HCT116 (cell line): Measurements from ENCODE around the gene RGS12. TPM values are rescaled to one million over a fixed set of nuclear protein-coding genes. Genes with fewer than 3 reads are reported as not detected.

Experiments used
- ATAC-seq: fragments of 200-7000 bp; cut with Tn5 transposase; 2 replicates; pipeline ENCODE4 v1.9.1; 2020; ENCODE audit warnings: mild to moderate bottlenecking, moderate library complexity
- BruUV-seq: library from RNA; stranded (reverse); fragments of 400-500 nt; replicated peaks from 2 replicates; lab custom pipeline; 2021; lab: Mats Ljungman, UMichigan
- CTCF ChIA-PET: fragments of 300-600 bp; sonication (Branson Sonifier 250); formaldehyde crosslinking; loops from one replicate; lab custom pipeline; 2021; ENCODE audit warnings: antibody characterized with exemption; lab: Charles Lee
- POLR2A ChIA-PET: fragments of 300-600, 350-600 bp; sonication (Branson Sonifier 250); formaldehyde crosslinking; loops from one replicate; lab custom pipeline; 2021; ENCODE audit warnings: antibody characterized with exemption; lab: Charles Lee
- RAD21 ChIA-PET, 2 experiments: fragments of 300-600 bp; sonication (Branson Sonifier 250); formaldehyde crosslinking; loops; one replicate each; lab custom pipeline; 2023; ENCODE audit warnings: low total read pairs in 2 of 2; ENCODE audit not compliant: uncharacterized antibody in 2 of 2, unreplicated experiment in 2 of 2, low non-redundant PET in 1 of 2; lab: Charles Lee
- DNase-seq: peaks from one replicate; pipeline ENCODE4 v3.0.0-alpha.2; 2010; ENCODE audit warnings: low read depth, low spot score
- H2AFZ ChIP-seq: fragments of 200-600 bp; shearing (Covaris generic), sonication (generic); 2 replicates; pipeline ENCODE4 v1.6.1; 2017; ENCODE audit warnings: low read depth, mixed run types, mixed read lengths, antibody characterized with exemption, low read length; ENCODE audit not compliant: poor library complexity, severe bottlenecking
- H3K27ac ChIP-seq: 2 replicates; pipeline ENCODE4 v1.5.1; 2012; ENCODE audit warnings: low read depth, low read length
- H3K27me3 ChIP-seq: fragments of 200-600 bp; sonication (generic); 2 replicates; pipeline ENCODE4 v1.6.1; 2016; ENCODE audit warnings: mixed run types, low read length, mixed read lengths; ENCODE audit not compliant: insufficient read depth
- H3K36me3 ChIP-seq, 2 experiments: fragments of 200-500 bp in 1 of 2; fragments of 200-600 bp in 1 of 2; sonication (Bioruptor generic) in 1 of 2; sonication (generic) in 1 of 2; 2 replicates each; pipeline versions ENCODE4 v1.5.1 to v1.6.1; 2014 to 2016; ENCODE audit warnings: low read length in 2 of 2, inconsistent platforms in 1 of 2, mixed read lengths in 1 of 2, mixed run types in 1 of 2; ENCODE audit not compliant: insufficient read depth in 2 of 2, control insufficient read depth in 1 of 2
- H3K4me1 ChIP-seq, 2 experiments: fragments of 200-600 bp in 1 of 2; sonication (generic) in 1 of 2; 2 replicates each; pipeline versions ENCODE4 v1.5.1 to v1.6.1; 2012 to 2017; ENCODE audit warnings: low read length in 2 of 2, inconsistent platforms in 1 of 2, mild to moderate bottlenecking in 1 of 2, mixed read lengths in 1 of 2, mixed run types in 1 of 2, moderate library complexity in 1 of 2; ENCODE audit not compliant: insufficient read depth in 2 of 2, control insufficient read depth in 1 of 2
- H3K4me2 ChIP-seq: fragments of 200-600 bp; sonication (generic); 2 replicates; pipeline ENCODE4 v1.6.1; 2017; ENCODE audit warnings: mixed run types, low read length, mixed read lengths
- H3K4me3 ChIP-seq, 2 experiments: fragments of 200-600 bp in 1 of 2; sonication (generic) in 1 of 2; replicated peaks in 1 of 2; 2 replicates each; pipeline ENCODE4 v1.5.1; 2011 to 2016; ENCODE audit warnings: low read length in 2 of 2, control low read depth in 1 of 2, low read depth in 1 of 2, mild to moderate bottlenecking in 1 of 2, mixed read lengths in 1 of 2, mixed run types in 1 of 2
- H3K79me2 ChIP-seq: fragments of 200-600 bp; sonication (generic); 2 replicates; pipeline ENCODE4 v1.6.1; 2017; ENCODE audit warnings: mild to moderate bottlenecking, mixed run types, low read length, moderate library complexity, mixed read lengths; ENCODE audit not compliant: insufficient read depth
- H3K9ac ChIP-seq: fragments of 200-600 bp; sonication (generic); 2 replicates; pipeline ENCODE4 v1.6.1; 2016; ENCODE audit warnings: low read length, mixed read lengths
- H3K9me2 ChIP-seq: fragments of 200-600 bp; sonication (generic), shearing (Covaris generic); 2 replicates; pipeline ENCODE4 v1.6.1; 2017; ENCODE audit warnings: mixed run types, mild to moderate bottlenecking, moderate library complexity; ENCODE audit not compliant: insufficient read depth
- H3K9me3 ChIP-seq, 2 experiments: fragments of 200-500 bp in 1 of 2; fragments of 200-600 bp in 1 of 2; sonication (Bioruptor generic) in 1 of 2; sonication (generic) in 1 of 2; 2 replicates each; pipeline ENCODE4 v1.6.1; 2014 to 2017; ENCODE audit warnings: low read length in 2 of 2, mixed read lengths in 2 of 2, inconsistent platforms in 1 of 2, low read depth in 1 of 2, mild to moderate bottlenecking in 1 of 2, mixed run types in 1 of 2, moderate library complexity in 1 of 2; ENCODE audit not compliant: control insufficient read depth in 1 of 2, insufficient read depth in 1 of 2
- H4K20me1 ChIP-seq: fragments of 200-600 bp; sonication (generic), shearing (Covaris generic); 2 replicates; pipeline ENCODE4 v1.6.1; 2017; ENCODE audit warnings: mixed run types, mild to moderate bottlenecking, moderate library complexity; ENCODE audit not compliant: insufficient read depth
- ATF3 ChIP-seq: IDR thresholded peaks from 2 replicates; pipeline ENCODE4 v1.6.1; 2012
- CBX3 ChIP-seq: IDR thresholded peaks from 2 replicates; pipeline ENCODE4 v1.6.1; 2012; ENCODE audit warnings: low read depth
- CEBPB ChIP-seq: IDR thresholded peaks from 2 replicates; pipeline ENCODE4 v1.6.1; 2012; ENCODE audit warnings: low read depth
- EGR1 ChIP-seq: IDR thresholded peaks from 2 replicates; pipeline ENCODE4 v1.6.1; 2012; ENCODE audit warnings: low read depth
- EZH2 ChIP-seq: fragments of 200-600 bp; sonication (generic); IDR thresholded peaks from 2 replicates; pipeline ENCODE4 v1.6.1; 2017; ENCODE audit warnings: antibody characterized with exemption, mixed run types
- EZH2phosphoT487 ChIP-seq: fragments of 200-600 bp; IDR thresholded peaks from 2 replicates; pipeline ENCODE4 v1.6.1; 2018; ENCODE audit warnings: antibody characterized with exemption, borderline replicate concordance
- JUND ChIP-seq: IDR thresholded peaks from 2 replicates; pipeline ENCODE4 v1.6.1; 2012
- POLR2A ChIP-seq: IDR thresholded peaks from 2 replicates; pipeline ENCODE4 v1.7.0; 2011; ENCODE audit warnings: borderline replicate concordance; ENCODE audit not compliant: insufficient read depth, insufficient read length; ENCODE audit errors: extremely low read depth
- SIN3A ChIP-seq: IDR thresholded peaks from 2 replicates; pipeline ENCODE4 v1.6.1; 2012; ENCODE audit warnings: low read depth
- SP1 ChIP-seq: IDR thresholded peaks from 2 replicates; pipeline ENCODE4 v1.6.1; 2012; ENCODE audit warnings: low read depth
- SRF ChIP-seq: IDR thresholded peaks from 2 replicates; pipeline ENCODE4 v1.6.1; 2012; ENCODE audit warnings: low read depth
- YY1 ChIP-seq: IDR thresholded peaks from 2 replicates; pipeline ENCODE4 v1.6.1; 2011; ENCODE audit warnings: low read length, low read depth, moderate library complexity, mild to moderate bottlenecking; ENCODE audit not compliant: insufficient replicate concordance; ENCODE audit errors: extremely low read depth
- ZBTB33 ChIP-seq: IDR thresholded peaks from 2 replicates; pipeline ENCODE4 v1.6.1; 2011; ENCODE audit warnings: mild to moderate bottlenecking, low read length, moderate library complexity; ENCODE audit not compliant: insufficient replicate concordance; ENCODE audit errors: extremely low read depth
- ZNF274 ChIP-seq: fragments of 200-500 bp; sonication (Bioruptor generic); IDR thresholded peaks from 2 replicates; pipeline ENCODE4 v1.6.1; 2014; ENCODE audit warnings: mild to moderate bottlenecking, low read depth, low read length, inconsistent platforms
- intact Hi-C: fragments of 100-400 bp; cut with micrococcal nuclease; formaldehyde crosslinking; loops from 2 replicates; pipeline ENCODE4 v1.10.0; 2022
- total RNA-seq: library from RNA; stranded (reverse); gene quantifications from one replicate; pipeline ENCODE4 v1.2.1, GENCODE V29; 2021; ENCODE audit not compliant: unreplicated experiment
- TF ChIP-seq, protein P1 (sequence below): IDR thresholded peaks from 2 replicates; pipeline ENCODE4 v1.6.1; 2012; ENCODE audit warnings: low read depth
- TF ChIP-seq, protein P2 (sequence below): IDR thresholded peaks from 2 replicates; pipeline ENCODE4 v1.6.1; 2012

RGS12 gene
- total RNA-seq, 1 experiment from 2014 or later = 22.2 TPM

DNA sequence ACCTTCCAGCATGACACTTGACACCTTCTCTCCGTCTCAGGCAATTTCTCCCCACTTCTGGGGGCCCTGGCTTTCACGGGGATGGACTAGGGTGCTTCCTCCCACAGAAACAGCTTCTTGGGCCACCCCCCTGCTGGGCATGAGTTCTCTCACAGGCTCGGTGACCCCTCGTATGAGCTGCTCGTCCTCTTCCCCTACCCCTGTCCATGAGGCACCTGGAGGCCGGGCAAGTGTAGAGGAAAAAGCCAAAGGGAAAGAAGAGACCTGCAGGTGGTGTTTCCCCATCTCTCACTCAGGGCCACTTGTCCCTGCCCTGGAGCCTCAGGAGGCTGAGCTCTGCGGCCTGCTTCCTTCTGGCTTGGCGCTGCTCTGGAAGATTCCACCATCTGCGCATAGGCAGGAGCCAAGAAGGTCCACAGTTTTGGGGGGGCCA is 1.9 kb upstream of the RGS12 start:
- H4K20me1 ChIP-seq = no peaks in the 10 kb centered on the region
- H3K4me2 ChIP-seq = peak overlapping the region; percentile 98
- BruUV-seq = no TSS peak
- peaks cover 14 to 24% of the 10 kb centered on the region in 2 experiments for H3K4me1 ChIP-seq
- ChIA-PET POLR2A (no interaction called here), RAD21 (no interaction called here), CTCF (no interaction called here)
- no peaks in the 10 kb centered on the region for H3K36me3 ChIP-seq
- no peak for TF ChIP-seq ZBTB33
- H3K9me2 ChIP-seq = no peaks in the 10 kb centered on the region
- H3K27ac ChIP-seq = 0 out of 2 replicates have a peak overlapping the region, but pooled peaks have one; percentile 82
- DNase-seq (no peak), ATAC-seq (no peak)
- H3K79me2 ChIP-seq = peaks cover 6% of the 10 kb centered on the region; the same call in 1 of the 2 replicates
- no peaks in the 10 kb centered on the region for H3K27me3 ChIP-seq
- H3K9me3 ChIP-seq = no peaks in the 10 kb centered on the region
- intact Hi-C loops = no loop called here
- no peak overlapping the region for H3K9ac ChIP-seq
- H2AFZ ChIP-seq = no peak overlapping the region
- H3K4me3 ChIP-seq = no peak overlapping the region

GRCh38 chr4:3291411-3291968 is 1.3 kb upstream of the RGS12 start:
- Histone ChIP-seq H4K20me1 (no peaks in the 10 kb centered on the region), H3K9me3 (no peaks in the 10 kb centered on the region), H3K9ac (peak overlapping the region; percentile 68), H3K4me1 (peaks cover 14 to 24% of the 10 kb centered on the region in 2 experiments), H3K4me2 (peak overlapping the region; percentile 98), H3K36me3 (no peaks in the 10 kb centered on the region), H3K27me3 (no peaks in the 10 kb centered on the region), H3K79me2 (peaks cover 6% of the 10 kb centered on the region; the same call in 1 of the 2 replicates), H2AFZ (peak overlapping the region; percentile 65), H3K27ac (peak overlapping the region; percentile 82), H3K9me2 (no peaks in the 10 kb centered on the region), H3K4me3 (peak overlapping the region; percentile 73 to 76)
- intact Hi-C loops = no loop called here
- ChIA-PET POLR2A (no interaction called here), CTCF (no interaction called here), RAD21 (no interaction called here)
- BruUV-seq = TSS peak; percentile 72
- ATAC-seq (peak; percentile 2; the same call in 1 of the 2 replicates), DNase-seq (no peak)
- TF ChIP-seq ZNF274 = no peak
- TF ChIP-seq, protein P1, sequence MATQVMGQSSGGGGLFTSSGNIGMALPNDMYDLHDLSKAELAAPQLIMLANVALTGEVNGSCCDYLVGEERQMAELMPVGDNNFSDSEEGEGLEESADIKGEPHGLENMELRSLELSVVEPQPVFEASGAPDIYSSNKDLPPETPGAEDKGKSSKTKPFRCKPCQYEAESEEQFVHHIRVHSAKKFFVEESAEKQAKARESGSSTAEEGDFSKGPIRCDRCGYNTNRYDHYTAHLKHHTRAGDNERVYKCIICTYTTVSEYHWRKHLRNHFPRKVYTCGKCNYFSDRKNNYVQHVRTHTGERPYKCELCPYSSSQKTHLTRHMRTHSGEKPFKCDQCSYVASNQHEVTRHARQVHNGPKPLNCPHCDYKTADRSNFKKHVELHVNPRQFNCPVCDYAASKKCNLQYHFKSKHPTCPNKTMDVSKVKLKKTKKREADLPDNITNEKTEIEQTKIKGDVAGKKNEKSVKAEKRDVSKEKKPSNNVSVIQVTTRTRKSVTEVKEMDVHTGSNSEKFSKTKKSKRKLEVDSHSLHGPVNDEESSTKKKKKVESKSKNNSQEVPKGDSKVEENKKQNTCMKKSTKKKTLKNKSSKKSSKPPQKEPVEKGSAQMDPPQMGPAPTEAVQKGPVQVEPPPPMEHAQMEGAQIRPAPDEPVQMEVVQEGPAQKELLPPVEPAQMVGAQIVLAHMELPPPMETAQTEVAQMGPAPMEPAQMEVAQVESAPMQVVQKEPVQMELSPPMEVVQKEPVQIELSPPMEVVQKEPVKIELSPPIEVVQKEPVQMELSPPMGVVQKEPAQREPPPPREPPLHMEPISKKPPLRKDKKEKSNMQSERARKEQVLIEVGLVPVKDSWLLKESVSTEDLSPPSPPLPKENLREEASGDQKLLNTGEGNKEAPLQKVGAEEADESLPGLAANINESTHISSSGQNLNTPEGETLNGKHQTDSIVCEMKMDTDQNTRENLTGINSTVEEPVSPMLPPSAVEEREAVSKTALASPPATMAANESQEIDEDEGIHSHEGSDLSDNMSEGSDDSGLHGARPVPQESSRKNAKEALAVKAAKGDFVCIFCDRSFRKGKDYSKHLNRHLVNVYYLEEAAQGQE = no peak
- TF ChIP-seq SRF = no peak
- no peak for TF ChIP-seq SP1
- TF ChIP-seq EZH2 = no peak
- no peak for TF ChIP-seq JUND
- TF ChIP-seq, protein P2, sequence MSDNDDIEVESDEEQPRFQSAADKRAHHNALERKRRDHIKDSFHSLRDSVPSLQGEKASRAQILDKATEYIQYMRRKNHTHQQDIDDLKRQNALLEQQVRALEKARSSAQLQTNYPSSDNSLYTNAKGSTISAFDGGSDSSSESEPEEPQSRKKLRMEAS = no peak
- no peak for TF ChIP-seq ATF3
- TF ChIP-seq CEBPB = no peak
- no peak for TF ChIP-seq POLR2A
- TF ChIP-seq YY1 = no peak
- TF ChIP-seq CBX3 = no peak
- no peak for TF ChIP-seq EZH2phosphoT487
- no peak for TF ChIP-seq SIN3A
- no peak for TF ChIP-seq EGR1
